Peyer's patch (tissue), 4 donors: ENCODE measurements around the gene PVALEF. TPM values are rescaled to one million over a fixed set of nuclear protein-coding genes. Genes with fewer than 3 reads are reported as not detected.

Experiments used
- DNase-seq, 3 donors: peaks; one replicate each; pipeline ENCODE4 v3.0.0-alpha.2; 2017 to 2019
- H3K27ac ChIP-seq, 4 donors: fragments of 200-600 bp; sonication (generic); one replicate each; pipeline ENCODE4 v1.5.1; 2016 to 2019
- H3K27me3 ChIP-seq, 2 donors: fragments of 200-600 bp; sonication (generic); one replicate each; pipeline ENCODE4 v1.5.1; 2019
- H3K36me3 ChIP-seq, 3 donors: fragments of 200-600 bp; sonication (generic); one replicate each; pipeline ENCODE4 v1.5.1; 2016 to 2019
- H3K4me1 ChIP-seq, 4 donors: fragments of 200-600 bp; sonication (generic); one replicate each; pipeline ENCODE4 v1.5.1; 2016 to 2019
- H3K4me3 ChIP-seq, 4 donors: fragments of 200-600 bp; sonication (generic); 1 replicate in 3 of 4; 2 replicates in 1 of 4; pipeline ENCODE4 v1.5.1; 2016 to 2019; ENCODE audit warnings: mild to moderate bottlenecking in 1 of 4
- H3K9me3 ChIP-seq, 4 donors: fragments of 200-600 bp; sonication (generic); one replicate each; pipeline ENCODE4 v1.5.1; 2016 to 2019; ENCODE audit warnings: mild to moderate bottlenecking in 1 of 4
- CTCF ChIP-seq, 6 experiments: fragments of 450-650 bp in 4 of 6; fragments of 200-600 bp in 2 of 6; sonication (generic) in 1 of 6; IDR thresholded peaks; one replicate each; pipeline ENCODE4 v1.5.1; 2017 to 2019; ENCODE audit warnings: antibody characterized with exemption in 6 of 6, mild to moderate bottlenecking in 3 of 6, moderate library complexity in 1 of 6
- POLR2A ChIP-seq, 2 donors: fragments of 450-650 bp; IDR thresholded peaks; one replicate each; pipeline ENCODE4 v1.5.1; 2017; ENCODE audit warnings: antibody characterized with exemption in 2 of 2, mild to moderate bottlenecking in 2 of 2, moderate library complexity in 2 of 2
- total RNA-seq, 4 donors: library from RNA; depleted of rRNA; stranded (reverse); fragments of >200 nt; gene quantifications; one replicate each; pipeline ENCODE4 v1.1.0, GENCODE V29; 2016

PVALEF gene
- total RNA-seq, 4 donors from 2014 or later = not detected

DNA sequence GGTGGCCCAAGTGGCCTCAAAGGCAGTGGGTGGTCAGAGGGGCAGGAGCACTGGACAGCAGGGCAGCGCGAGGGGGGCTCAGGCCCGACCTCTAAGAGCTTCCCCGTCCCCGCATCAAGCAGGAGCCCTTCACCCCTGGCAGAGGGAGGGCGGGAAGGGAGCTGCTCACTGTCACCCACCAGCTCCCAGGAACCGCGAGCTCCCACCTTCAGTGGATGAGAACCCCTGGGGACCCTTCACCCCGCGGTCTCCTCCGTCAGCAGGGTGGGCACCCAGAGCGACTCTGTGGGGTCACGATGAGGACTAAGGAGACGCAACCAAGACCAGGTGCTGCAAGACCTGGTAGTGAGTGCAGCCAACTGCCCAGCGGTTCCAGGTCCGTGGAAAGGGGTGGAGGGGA is 43.8 kb downstream of the PVALEF start:
- Histone ChIP-seq H3K4me1 (no peaks in the 10 kb centered on the region), H3K27me3 (no peaks in the 10 kb centered on the region), H3K36me3 (no peaks in the 10 kb centered on the region), H3K9me3 (no peaks in the 10 kb centered on the region), H3K27ac (no peak overlapping the region), H3K4me3 (no peak overlapping the region)
- no peak for DNase-seq
- TF ChIP-seq POLR2A (IDR thresholded peaks at IDR 0.05) (no peak), CTCF (IDR thresholded peaks at IDR 0.05) (no peak)

GRCh38 chr17:81210466-81210865 is 45.2 kb downstream of the PVALEF start:
- H3K4me1 ChIP-seq = no peaks in the 10 kb centered on the region
- H3K4me3 ChIP-seq = no peak overlapping the region
- H3K27me3 ChIP-seq = no peaks in the 10 kb centered on the region
- no peak for DNase-seq
- no peak overlapping the region for H3K27ac ChIP-seq
- no peaks in the 10 kb centered on the region for H3K9me3 ChIP-seq
- H3K36me3 ChIP-seq = no peaks in the 10 kb centered on the region
- TF ChIP-seq CTCF (IDR thresholded peaks at IDR 0.05) (no peak), POLR2A (IDR thresholded peaks at IDR 0.05) (no peak)

DNA sequence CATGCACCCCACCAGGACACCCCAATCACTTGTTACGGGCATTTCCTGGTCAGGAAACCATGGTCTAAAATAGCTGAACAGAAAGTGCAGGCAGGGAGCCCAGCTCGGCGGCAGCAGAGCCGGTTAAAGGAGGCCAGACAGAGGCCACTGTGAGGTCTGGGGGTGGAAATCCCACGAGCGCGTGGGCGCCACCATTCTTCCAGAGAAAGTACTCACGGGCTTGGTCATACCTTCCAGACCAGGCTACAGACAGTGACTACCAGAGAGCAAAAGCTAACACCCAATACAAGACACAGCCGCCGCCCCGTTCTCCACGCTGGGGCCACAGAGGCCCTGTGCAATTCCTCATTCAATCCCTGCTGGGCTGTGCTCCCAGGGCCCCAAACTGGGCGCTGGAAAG is 45.6 kb downstream of the PVALEF start:
- Histone ChIP-seq H3K36me3 (no peaks in the 10 kb centered on the region), H3K4me1 (no peaks in the 10 kb centered on the region), H3K27ac (no peak overlapping the region), H3K9me3 (no peaks in the 10 kb centered on the region), H3K27me3 (no peaks in the 10 kb centered on the region), H3K4me3 (no peak overlapping the region)
- DNase-seq = no peak
- no peak for TF ChIP-seq CTCF (IDR thresholded peaks at IDR 0.05)
- TF ChIP-seq POLR2A (IDR thresholded peaks at IDR 0.05) = no peak

DNA sequence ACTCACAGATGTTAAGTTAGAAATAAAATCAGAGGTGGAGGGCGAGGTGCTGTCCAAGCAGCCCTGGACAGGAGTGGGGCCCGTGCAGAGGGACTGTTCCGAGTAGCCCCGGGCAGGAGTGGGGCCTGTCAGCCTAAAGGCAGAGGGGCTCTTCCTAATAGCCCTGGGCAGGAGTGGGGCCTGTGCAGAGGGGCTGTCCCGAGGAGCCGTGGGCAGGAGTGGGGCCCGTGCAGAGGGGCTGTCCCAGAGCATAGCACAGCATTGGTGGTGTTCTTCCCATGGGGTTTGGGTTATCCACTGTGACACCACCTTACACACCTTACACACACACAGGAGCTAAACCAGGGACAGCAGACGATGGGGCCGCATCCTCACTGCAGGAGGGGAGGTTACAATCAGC is 47.1 kb downstream of the PVALEF start:
- Histone ChIP-seq H3K27ac (no peak overlapping the region), H3K9me3 (no peaks in the 10 kb centered on the region), H3K4me1 (no peaks in the 10 kb centered on the region), H3K4me3 (no peak overlapping the region), H3K36me3 (no peaks in the 10 kb centered on the region), H3K27me3 (no peaks in the 10 kb centered on the region)
- TF ChIP-seq CTCF (IDR thresholded peaks at IDR 0.05) (no peak), POLR2A (IDR thresholded peaks at IDR 0.05) (no peak)
- DNase-seq = no peak

GRCh38 chr17:81213978-81214377 is 48.7 kb downstream of the PVALEF start:
- no peak for TF ChIP-seq CTCF (IDR thresholded peaks at IDR 0.05)
- no peak for TF ChIP-seq POLR2A (IDR thresholded peaks at IDR 0.05)
- H3K4me1 ChIP-seq = no peaks in the 10 kb centered on the region
- no peaks in the 10 kb centered on the region for H3K27me3 ChIP-seq
- no peak for DNase-seq
- no peaks in the 10 kb centered on the region for H3K36me3 ChIP-seq
- no peak overlapping the region for H3K27ac ChIP-seq
- no peaks in the 10 kb centered on the region for H3K9me3 ChIP-seq
- H3K4me3 ChIP-seq = no peak overlapping the region

- H3K9me3 ChIP-seq = no peaks in the 10 kb centered on the region
- H3K4me3 ChIP-seq = no peak overlapping the region
- no peaks in the 10 kb centered on the region for H3K36me3 ChIP-seq
- H3K4me1 ChIP-seq = peaks cover 0 to 11% (median 10%) of the 10 kb centered on the region in 4 donors
- no peak overlapping the region for H3K27ac ChIP-seq
- no peak for DNase-seq
- no peak for TF ChIP-seq CTCF (IDR thresholded peaks at IDR 0.05)
- no peaks in the 10 kb centered on the region for H3K27me3 ChIP-seq
Observed at GRCh38 chr17:81217491-81217890, 52.2 kb downstream of the PVALEF start.
